IMR-90 (cell line): ENCODE measurements around the gene GAS6. TPM values are rescaled to one million over a fixed set of nuclear protein-coding genes. Genes with fewer than 3 reads are reported as not detected.

ENCODE experiments used
- ATAC-seq: fragments of 200-7000 bp; cut with Tn5 transposase; 2 replicates; pipeline ENCODE4 v1.9.1; 2020; ENCODE audit warnings: low read depth, mild to moderate bottlenecking, moderate library complexity
- BruUV-seq: library from RNA; stranded (reverse); fragments of 400-500 nt; replicated peaks from 2 replicates; lab custom pipeline; 2021; lab: Mats Ljungman, UMichigan
- CTCF ChIA-PET: fragments of 300-600 bp; formaldehyde crosslinking; extraction: SDS; loops from one replicate; lab custom pipeline; 2021; ENCODE audit warnings: antibody characterized with exemption; lab: Yijun Ruan, JAX
- POLR2A ChIA-PET: fragments of 300-600 bp; sonication (Branson Sonifier 250); formaldehyde crosslinking; loops from one replicate; lab custom pipeline; 2022; ENCODE audit warnings: antibody characterized with exemption; ENCODE audit not compliant: unreplicated experiment; lab: Charles Lee
- DNase-seq: peaks from one replicate; pipeline ENCODE4 v3.0.0; 2013
- H2AFZ ChIP-seq: replicated peaks from 2 replicates; pipeline ENCODE3; 2013; ENCODE audit warnings: low read length, mild to moderate bottlenecking; ENCODE audit not compliant: poor library complexity
- H2AK5ac ChIP-seq: 2 replicates; pipeline ENCODE4 v1.6.1; 2013; ENCODE audit warnings: low read depth, low read length, inconsistent platforms
- H2AK9ac ChIP-seq: replicated peaks from 2 replicates; pipeline ENCODE3; 2013; ENCODE audit warnings: mild to moderate bottlenecking, low read depth, low read length, moderate library complexity; ENCODE audit not compliant: poor library complexity
- H2BK120ac ChIP-seq: 2 replicates; pipeline ENCODE4 v1.6.1; 2013; ENCODE audit warnings: low read depth, low read length, inconsistent platforms
- H2BK15ac ChIP-seq: 3 replicates; pipeline ENCODE4 v1.6.1; 2013; ENCODE audit warnings: low read depth, low read length, inconsistent platforms
- H2BK20ac ChIP-seq: 2 replicates; pipeline ENCODE4 v1.6.1; 2013; ENCODE audit warnings: low read depth, mild to moderate bottlenecking, inconsistent platforms, low read length, moderate library complexity
- H2BK5ac ChIP-seq: 2 replicates; pipeline ENCODE4 v1.6.1; 2013; ENCODE audit warnings: mild to moderate bottlenecking, low read depth, low read length, inconsistent platforms; ENCODE audit not compliant: poor library complexity, severe bottlenecking
- H3K14ac ChIP-seq: replicated peaks from 2 replicates; pipeline ENCODE4 v1.6.1; 2013; ENCODE audit warnings: low read depth, low read length, inconsistent platforms
- H3K18ac ChIP-seq: 2 replicates; pipeline ENCODE4 v1.6.1; 2013; ENCODE audit warnings: low read depth, low read length, control low read depth
- H3K23ac ChIP-seq: 2 replicates; pipeline ENCODE4 v1.6.1; 2013; ENCODE audit warnings: low read depth, low read length, inconsistent platforms
- H3K27ac ChIP-seq: 2 replicates; pipeline ENCODE4 v1.5.1; 2013; ENCODE audit warnings: mild to moderate bottlenecking, control low read depth, low read length; ENCODE audit not compliant: insufficient read depth
- H3K27me3 ChIP-seq: 2 replicates; pipeline ENCODE4 v1.6.1; 2013; ENCODE audit warnings: low read length; ENCODE audit not compliant: control insufficient read depth, insufficient read depth
- H3K36me3 ChIP-seq: 2 replicates; pipeline ENCODE4 v1.6.1; 2013; ENCODE audit warnings: low read length, mixed read lengths; ENCODE audit not compliant: control insufficient read depth, insufficient read depth
- H3K4ac ChIP-seq: 2 replicates; pipeline ENCODE4 v1.6.1; 2013; ENCODE audit warnings: low read depth, low read length, inconsistent platforms
- H3K4me1 ChIP-seq: 2 replicates; pipeline ENCODE4 v1.6.1; 2013; ENCODE audit warnings: low read length, mixed read lengths; ENCODE audit not compliant: control insufficient read depth, insufficient read depth
- H3K4me2 ChIP-seq: 2 replicates; pipeline ENCODE4 v1.6.1; 2013; ENCODE audit warnings: low read depth, mild to moderate bottlenecking, control low read depth, low read length, moderate library complexity
- H3K4me3 ChIP-seq: 2 replicates; pipeline ENCODE4 v1.5.1; 2013; ENCODE audit warnings: low read depth, mild to moderate bottlenecking, control low read depth, low read length, moderate library complexity; ENCODE audit not compliant: insufficient read depth
- H3K56ac ChIP-seq: 2 replicates; pipeline ENCODE4 v1.6.1; 2013; ENCODE audit warnings: low read length, inconsistent platforms; ENCODE audit not compliant: insufficient read depth; ENCODE audit errors: extremely low read depth
- H3K79me1 ChIP-seq, 2 experiments: 2 replicates each; pipeline ENCODE4 v1.6.1; 2013; ENCODE audit warnings: low read length in 2 of 2, inconsistent platforms in 1 of 2, low read depth in 1 of 2
- H3K9ac ChIP-seq: 2 replicates; pipeline ENCODE4 v1.6.1; 2013; ENCODE audit warnings: low read depth, low read length, control low read depth
- H3K9me1 ChIP-seq: 2 replicates; pipeline ENCODE4 v1.6.1; 2013; ENCODE audit warnings: low read length, inconsistent platforms; ENCODE audit not compliant: insufficient read depth
- H3K9me3 ChIP-seq: 2 replicates; pipeline ENCODE4 v1.6.1; 2013; ENCODE audit warnings: low read length; ENCODE audit not compliant: control insufficient read depth, insufficient read depth
- H4K20me1 ChIP-seq: 2 replicates; pipeline ENCODE4 v1.6.1; 2013; ENCODE audit warnings: low read length, inconsistent platforms; ENCODE audit not compliant: insufficient read depth
- H4K5ac ChIP-seq: 2 replicates; pipeline ENCODE4 v1.6.1; 2013; ENCODE audit warnings: mild to moderate bottlenecking, low read depth, low read length, control low read depth
- H4K8ac ChIP-seq, 2 experiments: 2 replicates each; pipeline ENCODE4 v1.6.1; 2013; ENCODE audit warnings: low read depth in 2 of 2, low read length in 2 of 2, control low read depth in 1 of 2, inconsistent platforms in 1 of 2
- H4K91ac ChIP-seq: 2 replicates; pipeline ENCODE4 v1.6.1; 2013; ENCODE audit warnings: low read depth, low read length, inconsistent platforms; ENCODE audit not compliant: insufficient read depth
- CEBPB ChIP-seq: IDR thresholded peaks from 2 replicates; pipeline ENCODE4 v1.6.1; 2012; ENCODE audit warnings: low read depth, low read length, improper control_type of control experiment
- CHD1 ChIP-seq: IDR thresholded peaks from 2 replicates; pipeline ENCODE4 v1.6.1; 2012; ENCODE audit warnings: low read depth, low read length, improper control_type of control experiment
- ELK1 ChIP-seq: fragments of 150-350 bp; IDR thresholded peaks from 2 replicates; pipeline ENCODE4 v1.6.1; 2016; ENCODE audit warnings: low read depth, mild to moderate bottlenecking, low read length, moderate library complexity, borderline replicate concordance
- FOS ChIP-seq: fragments of 150-350 bp; IDR thresholded peaks from 2 replicates; pipeline ENCODE4 v1.6.1; 2016; ENCODE audit warnings: low read depth, low read length
- MAFK ChIP-seq: IDR thresholded peaks from 2 replicates; pipeline ENCODE4 v1.6.1; 2012; ENCODE audit warnings: low read depth, low read length, improper control_type of control experiment
- MAZ ChIP-seq: IDR thresholded peaks from 2 replicates; pipeline ENCODE4 v1.6.1; 2012; ENCODE audit warnings: low read depth, mild to moderate bottlenecking, low read length, improper control_type of control experiment, moderate library complexity, borderline replicate concordance
- MXI1 ChIP-seq: IDR thresholded peaks from 2 replicates; pipeline ENCODE4 v1.6.1; 2012; ENCODE audit warnings: low read depth, mild to moderate bottlenecking, low read length, moderate library complexity, borderline replicate concordance
- POLR2A ChIP-seq: IDR thresholded peaks from 2 replicates; pipeline ENCODE4 v1.6.1; 2012; ENCODE audit warnings: mild to moderate bottlenecking, low read depth, low read length
- RAD21 ChIP-seq: IDR thresholded peaks from 2 replicates; pipeline ENCODE4 v1.6.1; 2012; ENCODE audit warnings: low read length, improper control_type of control experiment
- RCOR1 ChIP-seq: IDR thresholded peaks from 2 replicates; pipeline ENCODE4 v1.6.1; 2012; ENCODE audit warnings: mild to moderate bottlenecking, low read length, improper control_type of control experiment; ENCODE audit not compliant: insufficient replicate concordance
- RFX5 ChIP-seq: IDR thresholded peaks from 2 replicates; pipeline ENCODE4 v1.8.0; 2012; ENCODE audit warnings: low read depth, mild to moderate bottlenecking, low read length, moderate library complexity
- SMC3 ChIP-seq: fragments of 150-350 bp; IDR thresholded peaks from 2 replicates; pipeline ENCODE4 v1.6.1; 2016; ENCODE audit warnings: low read depth, mild to moderate bottlenecking, antibody characterized with exemption, low read length, moderate library complexity
- USF2 ChIP-seq: fragments of 150-350 bp; IDR thresholded peaks from 2 replicates; pipeline ENCODE4 v1.6.1; 2017; ENCODE audit warnings: mild to moderate bottlenecking, antibody characterized with exemption, low read length, low read depth
- WGBS, 2 experiments: methylation state at CpG; one replicate each; pipeline versions ENCODE4 v1.1.5 to v1.1.7; 2013; ENCODE audit warnings: missing lambda C conversion rate in 2 of 2; ENCODE audit not compliant: insufficient read length in 1 of 2; ENCODE audit errors: extremely low coverage in 2 of 2; 5-methylcytosine and 5-hydroxymethylcytosine counted together
- dilution Hi-C: fragments of 300-500 bp; cut with HindIII; formaldehyde crosslinking; loops from one replicate; pipeline ENCODE4 v1.14.3; 2018; ENCODE audit warnings: low sequenced_read_pairs; ENCODE audit not compliant: unreplicated experiment
- in situ Hi-C: fragments of 300-500 bp; cut with MboI; formaldehyde crosslinking; loops from 3 replicates; pipeline ENCODE4 v1.14.3; 2019; ENCODE audit warnings: low sequenced_read_pairs, inconsistent platforms, mixed read lengths
- intact Hi-C: fragments of 100-400 bp; cut with micrococcal nuclease; formaldehyde crosslinking; loops from 2 replicates; pipeline ENCODE4 v1.10.0; 2022
- polyA plus RNA-seq, 3 experiments: library from polyadenylated mRNA; depleted of rRNA; stranded (reverse); fragments of >200 nt; gene quantifications; 2 replicates each; pipeline ENCODE4 v1.2.3, GENCODE V29; 2012; ENCODE audit warnings: low replicate concordance in 1 of 3
- total RNA-seq: library from RNA; depleted of rRNA; stranded (reverse); fragments of >200 nt; gene quantifications from 2 replicates; pipeline ENCODE4 v1.2.3, GENCODE V29; 2012

The GAS6 gene
- total and polyA plus RNA-seq, 2 of the 4 experiments (the other 2 are of a cell fraction) = 220 to 823 TPM

GRCh38 chr13:113882716-113883115 lies 18.8 kb upstream of the GAS6 start:
- Histone ChIP-seq H2BK5ac (no peak overlapping the region), H2AK5ac (no peak overlapping the region), H3K4ac (no peak overlapping the region), H3K79me1 (no peaks in the 10 kb centered on the region), H3K4me1 (peaks cover 18% of the 10 kb centered on the region), H4K5ac (no peak overlapping the region), H4K91ac (no peak overlapping the region), H2BK15ac (no peak overlapping the region), H4K8ac (no peak overlapping the region), H3K27me3 (no peaks in the 10 kb centered on the region), H3K18ac (no peak overlapping the region), H3K9me1 (peaks cover 3% of the 10 kb centered on the region; the same call in 1 of the 2 replicates), H3K23ac (no peak overlapping the region), H3K4me3 (no peak overlapping the region), H3K9ac (no peak overlapping the region), H3K4me2 (no peak overlapping the region), H3K14ac (no peak overlapping the region), H2AFZ (no peak overlapping the region), H2BK20ac (no peak overlapping the region), H3K27ac (no peak overlapping the region), H2BK120ac (no peak overlapping the region), H2AK9ac (no peak overlapping the region), H3K36me3 (no peaks in the 10 kb centered on the region), H3K9me3 (no peaks in the 10 kb centered on the region), H3K56ac (no peak overlapping the region), H4K20me1 (no peaks in the 10 kb centered on the region)
- no peak for TF ChIP-seq POLR2A
- no peak for TF ChIP-seq USF2
- no peak for TF ChIP-seq MXI1
- no peak for TF ChIP-seq FOS
- no peak for TF ChIP-seq CEBPB
- no peak for TF ChIP-seq RFX5
- TF ChIP-seq RAD21 = no peak
- no peak for TF ChIP-seq CHD1
- no peak for TF ChIP-seq MAFK
- TF ChIP-seq ELK1 = no peak
- no peak for TF ChIP-seq MAZ
- no peak for TF ChIP-seq SMC3
- TF ChIP-seq RCOR1 = no peak
- BruUV-seq = no TSS peak
- 94% methylated on average over 14 of the region's 20 CpGs; no CpG with 5 or more reads in 1 of the 2 experiments for WGBS, 2 experiments
- dilution Hi-C loops (no loop called here), intact Hi-C loops (no loop called here), in situ Hi-C loops (no loop called here)
- ATAC-seq (no peak), DNase-seq (no peak)
- POLR2A ChIA-PET = no interaction called here
- CTCF ChIA-PET = no interaction called here
